RWPE2 (cell line): ENCODE measurements around the gene GIPC1.

ENCODE experiments used
- ATAC-seq: fragments of 200-7000 bp; cut with Tn5 transposase; 3 replicates; pipeline ENCODE4 v1.9.1; 2021; ENCODE audit warnings: low read depth
- DNase-seq: peaks from one replicate; pipeline ENCODE4 v3.0.0-alpha.2; 2020; ENCODE audit warnings: low spot score
- H3K27ac ChIP-seq: fragments of 450-650 bp; 2 replicates; pipeline ENCODE4 v1.5.1; 2017; ENCODE audit warnings: mild to moderate bottlenecking; ENCODE audit not compliant: poor library complexity, severe bottlenecking
- H3K27me3 ChIP-seq: fragments of 250-450 bp; sonication (Bioruptor Pico); 2 replicates; pipeline ENCODE4 v1.5.1; 2021; ENCODE audit warnings: mild to moderate bottlenecking, moderate library complexity; ENCODE audit not compliant: insufficient read depth, poor library complexity, severe bottlenecking
- H3K36me3 ChIP-seq: fragments of 250-450 bp; sonication (Bioruptor Pico); 2 replicates; pipeline ENCODE4 v1.5.1; 2020; ENCODE audit warnings: low read depth, mild to moderate bottlenecking, moderate library complexity
- H3K4me1 ChIP-seq: fragments of 250-450 bp; sonication (Bioruptor Pico); 2 replicates; pipeline ENCODE4 v1.5.1; 2021; ENCODE audit warnings: mild to moderate bottlenecking, moderate library complexity; ENCODE audit not compliant: insufficient read depth, poor library complexity, severe bottlenecking
- H3K4me3 ChIP-seq: fragments of 250-450 bp; sonication (Bioruptor Pico); 2 replicates; pipeline ENCODE4 v1.5.1; 2021; ENCODE audit warnings: mild to moderate bottlenecking, moderate library complexity; ENCODE audit not compliant: severe bottlenecking
- H3K9me3 ChIP-seq: fragments of 250-450 bp; sonication (Bioruptor Pico); 2 replicates; pipeline ENCODE4 v1.5.1; 2021; ENCODE audit warnings: mild to moderate bottlenecking, moderate library complexity; ENCODE audit not compliant: severe bottlenecking
- TF ChIP-seq, protein P1 (sequence below): fragments of 450-650 bp; IDR thresholded peaks from one replicate; pipeline ENCODE4 v1.5.1; 2017; ENCODE audit warnings: mild to moderate bottlenecking, moderate library complexity; ENCODE audit not compliant: poor library complexity, severe bottlenecking

The GIPC1 gene

DNA sequence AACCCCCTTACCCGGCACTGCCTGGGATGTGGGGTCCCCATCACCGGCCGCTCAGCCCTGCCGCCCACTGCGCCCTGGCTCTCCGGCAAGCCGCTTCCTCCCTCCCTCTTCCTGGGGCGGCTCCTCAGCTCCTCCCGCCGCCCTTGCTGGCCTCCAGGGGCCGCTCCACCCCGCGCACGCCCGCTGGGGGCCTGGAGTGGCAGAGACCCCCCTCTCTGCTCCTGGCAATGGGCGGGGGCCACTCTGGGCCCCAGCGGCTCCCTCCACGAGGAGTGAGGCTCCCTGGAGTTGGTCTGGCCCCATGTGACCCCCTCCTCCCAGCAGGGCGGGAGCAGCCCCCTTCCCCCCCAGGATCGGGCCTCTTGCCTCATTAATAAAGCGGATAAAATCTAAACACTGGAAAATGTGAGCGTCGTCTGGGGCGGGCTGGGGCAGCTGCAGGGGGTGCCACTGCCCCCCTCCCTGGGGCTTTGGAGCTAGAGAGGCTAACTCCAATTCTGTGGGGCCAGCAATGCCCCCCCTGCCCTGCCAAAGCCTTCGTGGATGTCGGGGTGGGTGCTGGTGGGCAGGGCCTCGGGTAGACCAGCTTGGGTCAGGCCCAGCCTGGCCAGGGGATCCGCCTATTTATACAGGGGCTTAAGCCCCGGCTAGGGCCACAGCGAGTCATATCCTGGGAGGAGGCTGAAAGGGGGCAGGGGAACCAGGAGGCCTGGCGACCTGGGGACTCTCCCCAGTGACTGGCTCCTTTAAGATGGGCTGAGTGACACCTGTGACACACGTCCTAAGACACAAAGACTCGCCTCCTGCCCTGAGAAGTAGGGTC is 20.5 kb downstream of the GIPC1 start, which contains the start of gene PTGER1:
Gene PTGER1, minus strand, starts transcription at position 104 of the 823 bp plus-strand sequence. CDS start 1,034 bp downstream, outside the sequence.
- peak within 1 kb of the TSS; percentile 54 for H3K27ac ChIP-seq
- no peaks in the 10 kb centered on the region for H3K27me3 ChIP-seq
- peaks cover 32% of the 10 kb centered on the region for H3K36me3 ChIP-seq
- no peak within 1 kb of the TSS for H3K4me3 ChIP-seq
- ATAC-seq (peak; percentile 28), DNase-seq (peak; percentile 69)
- peaks cover 16% of the 10 kb centered on the region for H3K4me1 ChIP-seq
- H3K9me3 ChIP-seq = no peaks in the 10 kb centered on the region
- TF ChIP-seq, protein P1, sequence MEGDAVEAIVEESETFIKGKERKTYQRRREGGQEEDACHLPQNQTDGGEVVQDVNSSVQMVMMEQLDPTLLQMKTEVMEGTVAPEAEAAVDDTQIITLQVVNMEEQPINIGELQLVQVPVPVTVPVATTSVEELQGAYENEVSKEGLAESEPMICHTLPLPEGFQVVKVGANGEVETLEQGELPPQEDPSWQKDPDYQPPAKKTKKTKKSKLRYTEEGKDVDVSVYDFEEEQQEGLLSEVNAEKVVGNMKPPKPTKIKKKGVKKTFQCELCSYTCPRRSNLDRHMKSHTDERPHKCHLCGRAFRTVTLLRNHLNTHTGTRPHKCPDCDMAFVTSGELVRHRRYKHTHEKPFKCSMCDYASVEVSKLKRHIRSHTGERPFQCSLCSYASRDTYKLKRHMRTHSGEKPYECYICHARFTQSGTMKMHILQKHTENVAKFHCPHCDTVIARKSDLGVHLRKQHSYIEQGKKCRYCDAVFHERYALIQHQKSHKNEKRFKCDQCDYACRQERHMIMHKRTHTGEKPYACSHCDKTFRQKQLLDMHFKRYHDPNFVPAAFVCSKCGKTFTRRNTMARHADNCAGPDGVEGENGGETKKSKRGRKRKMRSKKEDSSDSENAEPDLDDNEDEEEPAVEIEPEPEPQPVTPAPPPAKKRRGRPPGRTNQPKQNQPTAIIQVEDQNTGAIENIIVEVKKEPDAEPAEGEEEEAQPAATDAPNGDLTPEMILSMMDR = peak; percentile 56

DNA sequence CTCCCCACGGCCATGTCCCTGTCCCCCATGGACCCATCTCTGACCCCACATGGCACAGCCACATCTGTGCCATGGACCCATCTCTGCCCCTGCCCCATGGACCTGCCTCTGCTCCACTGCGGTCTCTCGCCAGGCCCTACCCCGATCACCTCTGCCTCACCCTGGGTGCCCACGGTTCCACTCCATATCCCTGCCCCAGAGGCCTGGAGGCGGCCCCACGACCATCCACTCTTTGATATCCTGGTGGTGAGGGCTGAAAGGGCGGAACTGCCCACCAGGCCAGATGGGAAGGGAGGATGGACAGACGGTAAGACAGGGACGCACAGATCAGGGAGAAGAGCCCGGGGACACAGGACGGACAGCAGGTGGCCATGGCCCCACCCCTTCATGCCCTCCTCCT is 21.1 kb downstream of the GIPC1 start:
- peaks cover 16% of the 10 kb centered on the region for H3K4me1 ChIP-seq
- peak; percentile 59 for DNase-seq
- H3K36me3 ChIP-seq = peaks cover 26% of the 10 kb centered on the region
- no peaks in the 10 kb centered on the region for H3K27me3 ChIP-seq
- TF ChIP-seq, protein P1 = no peak
- no peaks in the 10 kb centered on the region for H3K9me3 ChIP-seq
- ATAC-seq = no peak
- no peak overlapping the region for H3K4me3 ChIP-seq
- H3K27ac ChIP-seq = peak overlapping the region; percentile 54

DNA sequence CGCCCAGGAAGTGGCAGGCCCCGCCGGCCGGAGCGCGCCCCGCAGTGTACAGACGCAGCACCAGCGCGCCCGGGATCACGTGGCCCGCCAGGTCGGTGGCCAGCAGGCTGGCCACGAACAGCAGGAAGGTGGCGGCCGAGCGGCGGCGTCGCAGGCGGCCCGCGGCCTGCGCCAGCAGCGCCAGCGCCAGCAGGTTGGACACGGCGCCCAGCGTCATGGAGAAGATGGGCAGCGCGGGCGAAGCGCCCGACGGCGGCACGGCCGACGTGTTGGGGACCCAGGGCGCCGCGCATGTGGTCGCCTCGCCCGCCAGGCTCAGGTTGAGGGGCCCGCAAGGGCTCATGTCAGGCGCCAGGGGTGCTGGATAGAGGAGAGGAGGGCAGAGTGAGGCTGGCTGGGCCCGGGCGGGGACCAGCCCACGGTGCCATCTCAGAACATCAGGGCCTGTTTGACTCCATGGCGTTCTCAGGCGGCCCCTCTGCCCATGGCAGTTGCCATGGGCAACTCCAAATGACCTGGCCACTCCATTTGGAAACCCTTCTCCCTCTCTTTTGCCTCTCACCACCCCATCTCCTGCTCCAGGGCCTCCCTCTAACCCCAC is 21.8 kb downstream of the GIPC1 start:
- Histone ChIP-seq H3K27ac (no peak overlapping the region), H3K4me3 (no peak overlapping the region), H3K27me3 (no peaks in the 10 kb centered on the region), H3K4me1 (peaks cover 16% of the 10 kb centered on the region), H3K9me3 (no peaks in the 10 kb centered on the region), H3K36me3 (peaks cover 18% of the 10 kb centered on the region)
- ATAC-seq = no peak
- TF ChIP-seq, protein P1 = no peak
- DNase-seq = peak; percentile 63

DNA sequence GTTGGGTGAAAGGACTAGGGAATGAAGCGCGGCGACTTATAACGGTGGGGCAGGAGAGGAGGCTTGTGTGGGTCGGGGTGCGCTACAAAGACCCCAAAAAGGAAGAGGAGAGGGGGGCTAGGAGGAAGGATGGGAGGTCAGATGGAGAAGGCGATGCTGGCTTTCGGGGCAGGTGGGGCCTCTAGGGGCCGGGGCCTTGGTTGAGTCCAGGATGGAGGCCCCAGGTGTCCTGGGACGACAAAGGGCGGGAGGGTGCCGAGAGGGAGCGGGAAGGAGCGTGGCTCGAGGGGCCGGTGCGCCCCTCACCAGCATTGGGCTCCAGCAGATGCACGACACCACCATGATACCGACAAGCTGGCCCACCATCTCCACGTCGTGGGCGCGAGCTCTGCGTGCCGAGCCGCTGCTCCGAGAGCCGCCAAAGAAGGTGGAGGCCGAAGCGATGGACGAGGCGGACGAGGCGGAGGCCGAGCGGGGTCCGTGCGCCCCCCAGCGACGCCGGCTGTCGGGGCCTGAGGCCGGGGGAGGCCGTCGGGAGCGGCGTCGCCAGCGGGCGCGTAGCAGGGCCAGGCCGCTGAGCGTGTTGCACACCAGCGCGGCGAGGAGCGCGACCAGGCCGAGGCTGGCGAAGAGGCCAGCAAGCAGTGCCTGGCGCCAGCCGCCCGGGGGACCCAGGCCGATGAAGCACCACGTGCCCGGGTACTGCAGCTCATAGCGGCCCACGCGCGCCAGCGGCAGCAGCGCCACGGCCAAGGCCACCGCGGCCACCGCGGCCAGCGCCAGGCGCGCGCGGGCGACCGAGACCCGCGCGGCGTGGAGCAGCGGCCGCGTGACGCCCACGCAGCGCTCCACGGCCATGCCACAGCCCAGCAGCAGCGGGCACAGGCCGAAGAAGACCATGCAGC is 22.6 kb downstream of the GIPC1 start:
- Histone ChIP-seq H3K4me3 (no peak overlapping the region), H3K36me3 (peaks cover 11% of the 10 kb centered on the region), H3K27me3 (no peaks in the 10 kb centered on the region), H3K9me3 (no peaks in the 10 kb centered on the region), H3K4me1 (peaks cover 16% of the 10 kb centered on the region), H3K27ac (no peak overlapping the region)
- no peak for ATAC-seq
- DNase-seq = no peak
- TF ChIP-seq, protein P1 = no peak
